GM23248 (cell line): ENCODE data around the gene GAPVD1.

ENCODE experiments used
- EZH2 ChIP-seq: fragments of 200-600 bp; sonication (generic); IDR thresholded peaks from 2 replicates; pipeline ENCODE4 v1.6.1; 2018; ENCODE audit warnings: antibody characterized with exemption, mild to moderate bottlenecking; ENCODE audit not compliant: insufficient read depth, poor library complexity, severe bottlenecking
- EZH2phosphoT487 ChIP-seq: fragments of 200-600 bp; sonication (generic); IDR thresholded peaks from 2 replicates; pipeline ENCODE4 v1.6.1; 2018; ENCODE audit warnings: antibody characterized with exemption, moderate library complexity, mild to moderate bottlenecking, low read depth; ENCODE audit not compliant: insufficient read depth

- TF ChIP-seq EZH2 (no peak), EZH2phosphoT487 (no peak)
These were observed 1.1 kb upstream of the GAPVD1 start for GRCh38 chr9:125260561-125260960.
